Esophagus squamous epithelium (tissue), 5 donors: ENCODE results near the gene MAPKAPK3. TPM values are rescaled to one million over a fixed set of nuclear protein-coding genes. Genes with fewer than 3 reads are reported as not detected.
A peak's percentile ranks its signal among the peaks of the same experiment; 100 is the strongest.

Experiments
- DNase-seq: peaks from one replicate; lab custom pipeline; 2025; lab: John Stamatoyannopoulos, UW
- H3K27ac ChIP-seq, 4 donors: fragments of 200-600 bp; sonication (generic); one replicate each; pipeline ENCODE4 v1.5.1; 2016 to 2019; ENCODE audit warnings: mild to moderate bottlenecking in 1 of 4
- H3K27me3 ChIP-seq, 4 donors: fragments of 200-600 bp; sonication (generic); 1 replicate in 3 of 4; 2 replicates in 1 of 4; pipeline versions ENCODE4 v1.5.1 to v1.6.0; 2017 to 2021; ENCODE audit warnings: antibody characterized with exemption in 1 of 4
- H3K36me3 ChIP-seq, 3 donors: fragments of 200-600 bp; sonication (generic); one replicate each; pipeline ENCODE4 v1.5.1; 2016 to 2019
- H3K4me1 ChIP-seq, 3 donors: fragments of 200-600 bp; sonication (generic); one replicate each; pipeline ENCODE4 v1.5.1; 2017 to 2019
- H3K4me3 ChIP-seq, 4 donors: fragments of 200-600 bp; sonication (generic); 1 replicate in 3 of 4; 2 replicates in 1 of 4; pipeline ENCODE4 v1.5.1; 2016 to 2019; ENCODE audit warnings: mild to moderate bottlenecking in 2 of 4, moderate library complexity in 1 of 4
- H3K9me3 ChIP-seq, 3 donors: fragments of 200-600 bp; sonication (generic); one replicate each; pipeline ENCODE4 v1.5.1; 2016 to 2019
- CTCF ChIP-seq, 6 experiments: fragments of 450-650 bp in 4 of 6; fragments of 200-600 bp in 2 of 6; sonication (generic) in 2 of 6; IDR thresholded peaks; one replicate each; pipeline ENCODE4 v1.5.1; 2016 to 2019; ENCODE audit warnings: antibody characterized with exemption in 6 of 6, mild to moderate bottlenecking in 4 of 6, moderate library complexity in 4 of 6
- POLR2A ChIP-seq, 4 donors: fragments of 450-650 bp; IDR thresholded peaks; one replicate each; pipeline ENCODE4 v1.6.1; 2017; ENCODE audit warnings: antibody characterized with exemption in 4 of 4, mild to moderate bottlenecking in 4 of 4, moderate library complexity in 3 of 4
- WGBS, 2 donors: methylation state at CpG; one replicate each; pipeline ENCODE4 v1.1.5; 2018; 5-methylcytosine and 5-hydroxymethylcytosine counted together
- intact Hi-C: fragments of 100-400 bp; cut with DNase I; formaldehyde crosslinking; loops from one replicate; pipeline ENCODE4 v1.15.0; 2022
- total RNA-seq, 4 donors: library from RNA; depleted of rRNA; stranded (reverse); fragments of >200 nt; gene quantifications; one replicate each; pipeline ENCODE4 v1.1.0, GENCODE V29; 2016
- donor health status: DM: yes; HTN: yes; CAD: no.

The MAPKAPK3 gene
- total RNA-seq, 4 donors from 2014 or later = 46.5 to 65.6 (median 52.3) TPM

DNA sequence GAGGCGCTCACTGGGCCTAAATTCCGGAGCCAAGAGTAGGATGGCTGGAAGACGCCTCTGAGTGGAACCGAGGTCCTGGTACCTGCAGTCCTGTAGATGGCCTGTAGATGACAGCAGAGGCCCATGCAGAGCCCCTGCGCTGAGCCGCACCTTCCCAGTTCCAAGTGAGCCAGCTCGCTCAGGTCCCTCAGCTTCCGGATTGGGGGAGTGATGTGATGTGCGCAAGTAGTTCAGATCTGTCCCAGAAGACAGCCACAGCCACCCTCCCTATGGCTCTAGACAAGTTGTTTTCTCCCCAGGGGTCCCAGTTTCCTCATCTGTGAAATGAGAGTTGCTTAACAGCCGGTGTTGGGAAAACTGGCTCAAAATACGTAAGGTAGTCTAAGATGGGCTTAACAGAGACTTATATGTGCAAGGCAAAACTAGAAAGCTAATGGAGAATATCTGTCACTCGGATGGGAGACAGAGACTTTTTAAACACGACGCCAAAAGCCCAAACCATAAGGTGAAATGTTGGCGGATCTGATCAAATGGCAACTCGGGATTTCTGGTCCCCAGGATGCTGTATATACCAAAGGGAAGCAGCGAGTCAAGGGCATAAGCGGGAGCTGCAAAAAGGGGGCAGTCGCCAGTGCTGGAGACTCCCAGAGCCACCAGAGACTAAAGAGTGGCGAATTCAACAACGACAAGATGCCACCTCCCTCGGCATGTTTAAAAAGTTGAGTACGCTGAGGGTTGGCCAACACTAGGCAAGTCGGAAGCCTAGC lies 765 bp upstream of the MAPKAPK3 start:
- Histone ChIP-seq H3K27me3 (no peaks in the 10 kb centered on the region), H3K4me1 (peaks cover 24 to 84% (median 44%) of the 10 kb centered on the region in 3 donors), H3K9me3 (no peaks in the 10 kb centered on the region), H3K4me3 (peak overlapping the region; percentile 74 to 97 (median 86)), H3K36me3 (no peaks in the 10 kb centered on the region), H3K27ac (peak overlapping the region; percentile 90 to 97 (median 94))
- peak; percentile 94 to 100 (median 98) for TF ChIP-seq CTCF (IDR thresholded peaks at IDR 0.05)
- TF ChIP-seq POLR2A (IDR thresholded peaks at IDR 0.05) = no peak
- no peak for DNase-seq
- intact Hi-C loops = no loop called here
- 0 to 1% methylated on average over 17 to 18 of the region's 24 CpGs for WGBS, 2 donors

GRCh38 chr3:50616770-50617095 lies 218 bp upstream of the MAPKAPK3 start:
- Histone ChIP-seq H3K27ac (peak overlapping the region; percentile 90 to 97 (median 94)), H3K27me3 (no peaks in the 10 kb centered on the region), H3K4me3 (peak overlapping the region; percentile 74 to 97 (median 86)), H3K36me3 (no peaks in the 10 kb centered on the region), H3K9me3 (no peaks in the 10 kb centered on the region), H3K4me1 (peaks cover 22 to 81% (median 41%) of the 10 kb centered on the region in 3 donors)
- intact Hi-C loops = no loop called here
- DNase-seq = peak; percentile 65
- TF ChIP-seq POLR2A (IDR thresholded peaks at IDR 0.05) = no peak
- no peak for TF ChIP-seq CTCF (IDR thresholded peaks at IDR 0.05)
- 1% methylated on average over 10 of the region's 22 CpGs; no CpG with 5 or more reads in 1 of the 2 donors for WGBS, 2 donors

GRCh38 chr3:50617911-50618481 lies 1.0 kb downstream of the MAPKAPK3 start:
- Histone ChIP-seq H3K27me3 (no peaks in the 10 kb centered on the region), H3K36me3 (no peaks in the 10 kb centered on the region), H3K4me1 (peaks cover 24 to 83% (median 35%) of the 10 kb centered on the region in 3 donors), H3K9me3 (no peaks in the 10 kb centered on the region), H3K4me3 (peak overlapping the region; percentile 74 to 97 (median 86)), H3K27ac (peak overlapping the region; percentile 90 to 97 (median 94))
- no peak for DNase-seq
- intact Hi-C loops = no loop called here
- 15% methylated on average over 5 of the region's 6 CpGs; no CpG with 5 or more reads in 1 of the 2 donors for WGBS, 2 donors
- no peak for TF ChIP-seq CTCF (IDR thresholded peaks at IDR 0.05)
- no peak for TF ChIP-seq POLR2A (IDR thresholded peaks at IDR 0.05)

DNA sequence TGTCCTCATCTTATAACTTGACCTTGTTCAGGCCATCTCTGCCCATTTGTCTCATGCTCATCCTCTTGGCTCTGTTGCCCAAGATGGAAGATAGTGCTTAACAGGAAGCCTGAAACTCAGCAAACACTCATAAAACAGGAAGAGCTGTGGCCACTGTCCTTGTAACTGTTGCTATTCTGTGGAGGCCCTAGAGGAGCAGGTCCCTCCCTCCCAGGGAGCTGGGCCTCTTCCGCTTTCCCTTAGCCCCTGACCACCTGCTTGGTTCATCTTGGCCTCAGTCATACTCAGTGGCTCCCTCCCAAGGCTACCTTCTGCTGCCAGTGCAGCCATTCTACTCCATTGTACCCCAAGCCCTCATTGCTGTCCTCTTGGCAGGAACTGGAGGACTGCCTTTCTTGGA lies 3.5 kb downstream of the MAPKAPK3 start:
- Histone ChIP-seq H3K27ac (peak overlapping the region in 3 of 4 donors; percentile 50 to 72 (median 55)), H3K4me1 (peaks cover 48 to 93% (median 55%) of the 10 kb centered on the region in 3 donors)

More for the DNA sequence above, 3.5 kb downstream of the MAPKAPK3 start:
- H3K36me3 ChIP-seq = no peaks in the 10 kb centered on the region
- H3K27me3 ChIP-seq = no peaks in the 10 kb centered on the region
- no peaks in the 10 kb centered on the region for H3K9me3 ChIP-seq
- TF ChIP-seq CTCF (IDR thresholded peaks at IDR 0.05) (no peak), POLR2A (IDR thresholded peaks at IDR 0.05) (no peak)
- intact Hi-C loops = no loop called here
- H3K4me3 ChIP-seq = no peak overlapping the region
- 88 to 93% methylated on average over 1 of the region's 1 CpG for WGBS, 2 donors
- DNase-seq = no peak
